ENCODE results near the gene CCDC6. TPM values are rescaled to one million over a fixed set of nuclear protein-coding genes. Genes with fewer than 3 reads are reported as not detected.

CCDC6 gene
- total and polyA plus RNA-seq, 2 of the 4 experiments (the other 2 are of a cell fraction), result 21.8 to 30.8 TPM

- no peak for ATAC-seq (ENCODE audit: low read depth)
- Histone ChIP-seq H2BK15ac (ENCODE audit: low read depth, low read length) (no peak overlapping the region), H4K8ac (ENCODE audit: low read depth in 2 of 2, low read length in 2 of 2) (no peak overlapping the region), H3K18ac (ENCODE audit: low read depth, low read length) (no peak overlapping the region), H3K9ac (ENCODE audit: low read depth, low read length) (no peak overlapping the region), H3K23ac (ENCODE audit: low read depth, low read length) (no peak overlapping the region), H3K9me1 (ENCODE audit: insufficient read depth, low read length) (peaks cover 11% of the 10 kb centered on the region; the same call in 1 of the 2 replicates), H2BK120ac (ENCODE audit: low read depth, low read length) (no peak overlapping the region), H4K5ac (ENCODE audit: low read depth, low read length) (no peak overlapping the region), H4K91ac (ENCODE audit: insufficient read depth, low read depth, low read length) (no peak overlapping the region), H2BK5ac (ENCODE audit: low read depth, low read length, poor library complexity, severe bottlenecking) (no peak overlapping the region), H3K4me2 (ENCODE audit: low read depth, low read length) (no peak overlapping the region), H3K27me3 (ENCODE audit: control insufficient read depth, insufficient read depth, low read length) (no peaks in the 10 kb centered on the region), H2AK5ac (ENCODE audit: low read depth, low read length) (no peak overlapping the region), H2AFZ (replicated peaks; ENCODE audit: low read length, poor library complexity) (no peak overlapping the region), H3K4me3 (ENCODE audit: insufficient read depth, low read depth, low read length) (no peak overlapping the region), H3K4ac (ENCODE audit: low read depth, low read length) (no peak overlapping the region), H3K56ac (ENCODE audit: extremely low read depth, insufficient read depth, low read length) (no peak overlapping the region), H3K9me3 (ENCODE audit: control insufficient read depth, insufficient read depth, low read length) (no peaks in the 10 kb centered on the region), H3K36me3 (ENCODE audit: control insufficient read depth, insufficient read depth, low read length) (peaks cover 4% of the 10 kb centered on the region; the same call in 1 of the 2 replicates), H3K27ac (ENCODE audit: insufficient read depth, low read length) (no peak overlapping the region), H3K14ac (replicated peaks; ENCODE audit: low read depth, low read length) (0 out of 2 replicates have a peak overlapping the region, but pooled peaks have one; percentile 19), H4K20me1 (ENCODE audit: insufficient read depth, low read length) (peaks cover 26% of the 10 kb centered on the region; the same call in 1 of the 2 replicates), H3K4me1 (ENCODE audit: control insufficient read depth, insufficient read depth, low read length) (no peaks in the 10 kb centered on the region), H2BK20ac (ENCODE audit: low read depth, low read length) (no peak overlapping the region), H3K79me1 (ENCODE audit: low read depth in 1 of 2, low read length in 2 of 2) (peaks cover 35 to 60% of the 10 kb centered on the region in 2 experiments), H2AK9ac (replicated peaks; ENCODE audit: low read depth, low read length, poor library complexity) (no peak overlapping the region)
- TF ChIP-seq RAD21 (IDR thresholded peaks at IDR 0.05; ENCODE audit: low read length) (no peak), CEBPB (IDR thresholded peaks at IDR 0.05; ENCODE audit: low read depth, low read length) (peak; percentile 33; the same call in 1 of the 2 replicates), CHD1 (IDR thresholded peaks at IDR 0.05; ENCODE audit: low read depth, low read length) (no peak), MXI1 (IDR thresholded peaks at IDR 0.05; ENCODE audit: borderline replicate concordance, low read depth, low read length) (no peak)
- DNase-seq, result peak; percentile 49
- in situ Hi-C loops (cut with MboI; ENCODE audit: low sequenced_read_pairs) (loop anchor here (25.0 kb wide), 1 partner anchor 525 kb away; no protein-coding TSS in a partner anchor), dilution Hi-C loops (cut with HindIII; ENCODE audit: low sequenced_read_pairs, unreplicated experiment) (no loop called here), intact Hi-C loops (cut with micrococcal nuclease) (no loop called here)
- ChIA-PET POLR2A (ENCODE audit: unreplicated experiment) (no interaction called here), CTCF (interaction anchor here (1.2 kb wide), 1 partner anchor 37 kb away, joined by 3 read pairs; no protein-coding TSS in a partner anchor)
- WGBS, 2 experiments (ENCODE audit: extremely low coverage in 2 of 2, insufficient read length in 1 of 2), result no CpG with 5 or more reads among the region's 5 CpGs
- BruUV-seq (replicated peaks), result no TSS peak
Observed at GRCh38 chr10:59887006-59887405, 19.4 kb downstream of the CCDC6 start.

Measured in IMR-90 (cell line).